Measurements from ENCODE around the gene ESRRA. TPM values are rescaled to one million over a fixed set of nuclear protein-coding genes. Genes with fewer than 3 reads are reported as not detected.

Gene ESRRA
- total and polyA plus RNA-seq, 9 of the 15 experiments (the other 6 are each of a cell fraction or from before 2014, with no cell fraction given), result 0.27 to 89.7 (median 23.7) TPM

GRCh38 chr11:64331569-64332371, 26.4 kb downstream of the ESRRA start (continued):
- TF ChIP-seq CHD4 (IDR thresholded peaks at IDR 0.05; ENCODE audit: insufficient read depth, insufficient replicate concordance, low read depth, low read length, poor library complexity, severe bottlenecking), result no peak
- TF ChIP-seq MAFF (IDR thresholded peaks at IDR 0.05; ENCODE audit: low read length), result 0 out of 2 replicates have a peak, but pooled peaks have one; percentile 15
- TF ChIP-seq KHSRP (IDR thresholded peaks at IDR 0.05), result peak; percentile 47; the same call in 1 of the 2 replicates
- TF ChIP-seq IRF2 (CRISPR knock-in tag; IDR thresholded peaks at IDR 0.05), result no peak
- TF ChIP-seq ZNF318 (IDR thresholded peaks at IDR 0.05; ENCODE audit: borderline replicate concordance in 1 of 2, low read depth in 1 of 2), result peak in 1 of 2 experiments; percentile 81; a peak in 1 of 4 replicates
- TF ChIP-seq FOXJ2 (tag; IDR thresholded peaks at IDR 0.05), result no peak
- no peak for TF ChIP-seq KLF1 (tag; IDR thresholded peaks at IDR 0.05)
- TF ChIP-seq BRD9 (IDR thresholded peaks at IDR 0.05; ENCODE audit: low read depth, partially characterized antibody), result peak; percentile 87
- peak; percentile 82 for TF ChIP-seq NR2C2 (CRISPR knock-in tag; IDR thresholded peaks at IDR 0.05)
- peak; percentile 86 for TF ChIP-seq NR2C2 (tag; IDR thresholded peaks at IDR 0.05)
- no peak for TF ChIP-seq GABPA (tag; conservative IDR thresholded peaks at IDR 0.05; ENCODE audit: low read depth)
- TF ChIP-seq ZHX1 (conservative IDR thresholded peaks at IDR 0.05; ENCODE audit: low read length), result no peak
- TF ChIP-seq JUN (IDR thresholded peaks at IDR 0.05; ENCODE audit: borderline replicate concordance, low read depth, low read length), result peak; percentile 66; the same call in 1 of the 2 replicates
- 0 out of 2 replicates have a peak, but pooled peaks have one; percentile 21 for TF ChIP-seq JUN (CRISPR knock-in tag; IDR thresholded peaks at IDR 0.05; ENCODE audit: borderline replicate concordance)
